ENCODE measurements around the gene CBLB. TPM values are rescaled to one million over a fixed set of nuclear protein-coding genes. Genes with fewer than 3 reads are reported as not detected.

CBLB gene
- polyA plus RNA-seq, 2 of the 4 experiments (the other 2 are of a cell fraction) = 6.8 to 16.2 TPM

DNA sequence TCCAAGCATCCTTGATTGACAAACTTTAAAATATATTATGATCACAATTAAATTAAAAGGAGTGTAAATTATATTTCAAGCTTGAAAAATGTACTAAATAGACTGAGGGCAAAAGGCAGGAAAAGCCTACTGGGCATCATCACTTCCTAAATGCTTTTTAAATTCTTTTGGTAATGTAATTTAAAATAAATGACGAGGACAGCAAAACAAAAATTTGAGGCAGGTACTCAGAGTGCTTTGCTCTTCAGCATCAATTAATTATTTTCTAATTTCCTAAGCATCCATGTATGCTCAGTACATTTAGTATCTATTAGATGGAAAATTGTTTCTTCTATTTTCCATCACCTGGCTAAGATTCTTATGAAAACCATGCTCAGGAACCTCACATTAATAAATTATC lies 5.2 kb downstream of the CBLB start:
- POLR2A ChIA-PET = no interaction called here
- DNase-seq (ENCODE audit: low read depth in 1 of 2, low spot score in 1 of 2) (no peak), ATAC-seq (no peak), FAIRE-seq (no peak)
- H3K27ac ChIP-seq = no peak overlapping the region
- CTCF ChIA-PET = interaction anchor here (1.9 kb wide), 1 partner anchor 27 kb away, joined by 5 read pairs; no protein-coding TSS in a partner anchor
- 87% methylated on average over 1 of the region's 1 CpG for WGBS (ENCODE audit: missing lambda C conversion rate)
- H3K9me3 ChIP-seq = no peaks in the 10 kb centered on the region
- peaks cover 26% of the 10 kb centered on the region; the same call in 2 of the 3 replicates for H3K4me1 ChIP-seq
- no peak overlapping the region for H3K4me2 ChIP-seq
- no peak for TF ChIP-seq HOXB13 (CRISPR knock-in tag; IDR thresholded peaks at IDR 0.05; ENCODE audit: low read depth)
- TF ChIP-seq MAFK (IDR thresholded peaks at IDR 0.05; ENCODE audit: partially characterized antibody) = peak; percentile 22
- H3K4me3 ChIP-seq = no peak overlapping the region

DNA sequence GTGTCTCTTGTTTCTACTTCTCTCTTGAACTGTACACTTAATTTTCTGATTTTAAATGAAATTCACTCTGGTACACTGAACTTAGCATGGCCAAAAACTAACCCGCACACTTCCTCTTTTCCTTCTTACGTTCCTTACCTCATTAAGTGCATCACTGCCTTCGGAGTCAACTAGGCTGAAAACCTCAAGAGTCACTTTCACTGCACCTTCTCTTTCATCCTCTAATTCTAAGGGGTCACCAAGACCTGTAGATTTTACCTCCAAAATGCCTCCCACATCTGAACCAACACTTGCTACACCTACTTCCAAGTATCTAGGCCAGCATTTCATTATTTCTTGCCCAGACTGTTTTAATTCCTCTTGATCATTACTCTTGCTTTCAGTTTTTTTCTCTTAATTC lies 6.6 kb downstream of the CBLB start:
- ATAC-seq = no peak
- Histone ChIP-seq H3K27ac (no peak overlapping the region), H3K9me3 (no peaks in the 10 kb centered on the region), H3K4me1 (peaks cover 22% of the 10 kb centered on the region; the same call in 2 of the 3 replicates), H3K4me2 (no peak overlapping the region), H3K4me3 (no peak overlapping the region)
- TF ChIP-seq, protein P1, sequence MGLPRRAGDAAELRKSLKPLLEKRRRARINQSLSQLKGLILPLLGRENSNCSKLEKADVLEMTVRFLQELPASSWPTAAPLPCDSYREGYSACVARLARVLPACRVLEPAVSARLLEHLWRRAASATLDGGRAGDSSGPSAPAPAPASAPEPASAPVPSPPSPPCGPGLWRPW (IDR thresholded peaks at IDR 0.05) = no peak
- TF ChIP-seq PHF8 (IDR thresholded peaks at IDR 0.05; ENCODE audit: borderline replicate concordance, low read depth) (no peak), MAFK (IDR thresholded peaks at IDR 0.05; ENCODE audit: partially characterized antibody) (no peak), TP53 (CRISPR knock-in tag; IDR thresholded peaks at IDR 0.05) (no peak)
- POLR2A ChIA-PET = no interaction called here
- FAIRE-seq = no peak
- CTCF ChIA-PET = interaction anchor here (1.9 kb wide), 1 partner anchor 25 kb away, joined by 5 read pairs; no protein-coding TSS in a partner anchor
- whole genome bisulfite sequencing (ENCODE audit: missing lambda C conversion rate) = 90% methylated on average over 3 of the region's 3 CpGs
- no peak for DNase-seq (ENCODE audit: low read depth in 1 of 2, low spot score in 1 of 2)

DNA sequence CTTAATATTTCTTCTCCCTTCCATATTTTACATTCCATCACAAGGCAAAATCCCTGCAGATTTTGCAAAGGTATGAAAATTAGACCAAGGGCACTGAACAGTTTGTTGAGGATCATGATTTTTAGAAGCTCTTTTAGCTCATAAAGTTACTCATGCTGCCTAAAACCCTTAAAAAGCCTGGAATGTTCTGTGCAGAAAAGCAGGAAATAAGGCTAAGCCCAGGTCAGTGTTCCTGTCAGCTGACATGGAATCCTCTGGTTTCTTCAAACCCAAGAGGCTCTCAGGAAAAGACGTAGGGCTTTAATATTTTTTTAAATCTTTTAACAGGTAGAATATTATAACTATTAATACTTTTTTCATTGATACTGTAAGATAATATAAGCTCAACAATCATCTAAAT lies 8.2 kb downstream of the CBLB start:
- no peak overlapping the region for H3K27ac ChIP-seq
- no peak for ATAC-seq
- DNase-seq (ENCODE audit: low read depth in 1 of 2, low spot score in 1 of 2) = no peak
- H3K4me2 ChIP-seq = no peak overlapping the region
- 92% methylated on average over 1 of the region's 1 CpG for WGBS (ENCODE audit: missing lambda C conversion rate)
- ChIA-PET CTCF (no interaction called here), POLR2A (no interaction called here)
- FAIRE-seq = no peak
- TF ChIP-seq MAZ (IDR thresholded peaks at IDR 0.05; ENCODE audit: borderline replicate concordance, low read depth, low read length) (no peak), SMC3 (IDR thresholded peaks at IDR 0.05) (no peak), ZC3H11A (IDR thresholded peaks at IDR 0.05) (no peak), EHF (CRISPR knock-in tag; IDR thresholded peaks at IDR 0.05) (no peak), HEYL (CRISPR knock-in tag; IDR thresholded peaks at IDR 0.05) (no peak), RCOR1 (IDR thresholded peaks at IDR 0.05; ENCODE audit: low read depth, low read length) (no peak), HOXB5 (CRISPR knock-in tag; IDR thresholded peaks at IDR 0.05) (no peak), CBX2 (IDR thresholded peaks at IDR 0.05; ENCODE audit: borderline replicate concordance, low read depth) (no peak), RNF2 (IDR thresholded peaks at IDR 0.05; ENCODE audit: borderline replicate concordance, low read depth) (no peak), FOXS1 (CRISPR knock-in tag; IDR thresholded peaks at IDR 0.05) (no peak)
- TF ChIP-seq, protein P2, sequence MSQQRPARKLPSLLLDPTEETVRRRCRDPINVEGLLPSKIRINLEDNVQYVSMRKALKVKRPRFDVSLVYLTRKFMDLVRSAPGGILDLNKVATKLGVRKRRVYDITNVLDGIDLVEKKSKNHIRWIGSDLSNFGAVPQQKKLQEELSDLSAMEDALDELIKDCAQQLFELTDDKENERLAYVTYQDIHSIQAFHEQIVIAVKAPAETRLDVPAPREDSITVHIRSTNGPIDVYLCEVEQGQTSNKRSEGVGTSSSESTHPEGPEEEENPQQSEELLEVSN (IDR thresholded peaks at IDR 0.05; ENCODE audit: borderline replicate concordance, low read depth) = no peak
- no peak overlapping the region for H3K4me3 ChIP-seq
- no peaks in the 10 kb centered on the region for H3K9me3 ChIP-seq
- peaks cover 11% of the 10 kb centered on the region; the same call in 2 of the 3 replicates for H3K4me1 ChIP-seq

- 97% methylated on average over 3 of the region's 3 CpGs for WGBS (ENCODE audit: missing lambda C conversion rate)
- Histone ChIP-seq H3K4me1 (no peaks in the 10 kb centered on the region), H3K4me2 (no peak overlapping the region), H3K9me3 (no peaks in the 10 kb centered on the region), H3K4me3 (no peak overlapping the region), H3K27ac (no peak overlapping the region)
- ChIA-PET POLR2A (no interaction called here), CTCF (no interaction called here)
- FAIRE-seq (no peak), DNase-seq (ENCODE audit: low read depth in 1 of 2, low spot score in 1 of 2) (no peak), ATAC-seq (no peak)
- no peak for TF ChIP-seq NPAS2 (CRISPR knock-in tag; IDR thresholded peaks at IDR 0.05; ENCODE audit: borderline replicate concordance)
- TF ChIP-seq FOSL2 (IDR thresholded peaks at IDR 0.05) = no peak
- TF ChIP-seq FOSL2 (CRISPR knock-in tag; IDR thresholded peaks at IDR 0.05) = no peak
- TF ChIP-seq JUNB (IDR thresholded peaks at IDR 0.05) = no peak
- TF ChIP-seq RARB (CRISPR knock-in tag; IDR thresholded peaks at IDR 0.05) = no peak
- no peak for TF ChIP-seq RCOR1 (IDR thresholded peaks at IDR 0.05; ENCODE audit: low read depth, low read length)
- no peak for TF ChIP-seq NR3C1 (IDR thresholded peaks at IDR 0.05)
- no peak for TF ChIP-seq EHMT2 (IDR thresholded peaks at IDR 0.05; ENCODE audit: low read depth)
- TF ChIP-seq POLR2A (IDR thresholded peaks at IDR 0.05; ENCODE audit: low read length) = no peak
- TF ChIP-seq POLR2AphosphoS2 (conservative IDR thresholded peaks at IDR 0.05; ENCODE audit: low read length) = no peak
- no peak for TF ChIP-seq HMGXB4 (CRISPR knock-in tag; IDR thresholded peaks at IDR 0.05; ENCODE audit: borderline replicate concordance)
- no peak for TF ChIP-seq USF2 (IDR thresholded peaks at IDR 0.05)
- TF ChIP-seq GATA3 (IDR thresholded peaks at IDR 0.05; ENCODE audit: borderline replicate concordance) = no peak
- no peak for TF ChIP-seq HEYL (CRISPR knock-in tag; IDR thresholded peaks at IDR 0.05)
- TF ChIP-seq CEBPB (IDR thresholded peaks at IDR 0.05) = no peak
These were observed 10.8 kb downstream of the CBLB start for GRCh38 chr3:105858017-105858416.

All from A549 (cell line).